Fibroblast of lung (primary cell): ENCODE data around the gene SBF2. TPM values are rescaled to one million over a fixed set of nuclear protein-coding genes. Genes with fewer than 3 reads are reported as not detected.

ENCODE experiments used
- DNase-seq, 2 donors: peaks; one replicate each; pipeline versions ENCODE4 v3.0.0 to v3.0.0-alpha.2; 2010; ENCODE audit warnings: low read depth in 2 of 2
- H2AFZ ChIP-seq: 2 replicates; pipeline ENCODE4 v1.5.1; 2012; ENCODE audit warnings: low read length, control low read depth, inconsistent platforms
- H3K27ac ChIP-seq: 2 replicates; pipeline ENCODE4 v1.5.1; 2011; ENCODE audit warnings: low read length, control low read depth; ENCODE audit not compliant: insufficient read depth
- H3K27me3 ChIP-seq: 2 replicates; pipeline ENCODE4 v1.5.1; 2011; ENCODE audit warnings: mild to moderate bottlenecking, low read length; ENCODE audit not compliant: control insufficient read depth, insufficient read depth
- H3K36me3 ChIP-seq: 2 replicates; pipeline ENCODE4 v1.5.1; 2011; ENCODE audit warnings: low read length; ENCODE audit not compliant: control insufficient read depth, insufficient read depth
- H3K4me1 ChIP-seq: 2 replicates; pipeline ENCODE4 v1.5.1; 2011; ENCODE audit warnings: low read length; ENCODE audit not compliant: control insufficient read depth, insufficient read depth; ENCODE audit errors: extremely low read depth
- H3K4me2 ChIP-seq: 2 replicates; pipeline ENCODE4 v1.5.1; 2011; ENCODE audit warnings: low read length, control low read depth; ENCODE audit not compliant: insufficient read depth; ENCODE audit errors: extremely low read depth
- H3K4me3 ChIP-seq, 4 experiments: fragments of 200-600 bp in 1 of 4; sonication (generic) in 1 of 4; replicated peaks in 1 of 4; 2 replicates each; pipeline ENCODE4 v1.5.1; 2011 to 2016; ENCODE audit warnings: low read length in 4 of 4, low read depth in 3 of 4, mild to moderate bottlenecking in 3 of 4, control low read depth in 2 of 4, inconsistent platforms in 1 of 4, mixed read lengths in 1 of 4; ENCODE audit not compliant: insufficient read depth in 1 of 4; ENCODE audit errors: control extremely low read depth in 1 of 4
- H3K79me2 ChIP-seq: 2 replicates; pipeline ENCODE4 v1.5.1; 2012; ENCODE audit warnings: mild to moderate bottlenecking, low read length, inconsistent platforms; ENCODE audit not compliant: control insufficient read depth, insufficient read depth
- H3K9ac ChIP-seq: 2 replicates; pipeline ENCODE4 v1.5.1; 2011; ENCODE audit warnings: mild to moderate bottlenecking, low read length, control low read depth; ENCODE audit not compliant: insufficient read depth
- H3K9me3 ChIP-seq: 2 replicates; pipeline ENCODE4 v1.5.1; 2012; ENCODE audit warnings: low read depth, low read length; ENCODE audit not compliant: control insufficient read depth, insufficient read depth
- H4K20me1 ChIP-seq: 2 replicates; pipeline ENCODE4 v1.5.1; 2011; ENCODE audit warnings: low read length; ENCODE audit not compliant: control insufficient read depth, insufficient read depth; ENCODE audit errors: extremely low read depth
- CTCF ChIP-seq, 2 donors: IDR thresholded peaks in 1 of 2; conservative IDR thresholded peaks in 1 of 2; 1 replicate in 1 of 2; 2 replicates in 1 of 2; pipeline ENCODE4 v1.5.1; 2011 to 2012; ENCODE audit warnings: low read length in 2 of 2, control low read depth in 1 of 2, inconsistent platforms in 1 of 2, low read depth in 1 of 2, mild to moderate bottlenecking in 1 of 2
- EZH2 ChIP-seq: IDR thresholded peaks from 2 replicates; pipeline ENCODE4 v1.5.1; 2012; ENCODE audit warnings: low read length, control low read depth, mild to moderate bottlenecking; ENCODE audit errors: missing control alignments
- polyA plus RNA-seq, 2 donors: library from polyadenylated mRNA; depleted of rRNA in 1 of 2; stranded (reverse) in 1 of 2; unstranded in 1 of 2; fragments of >200 nt; gene quantifications; 2 replicates each; pipeline ENCODE4 v1.2.1, GENCODE V29; 2011 to 2012; ENCODE audit warnings: missing spikeins in 1 of 2
- total RNA-seq: library from RNA; depleted of rRNA; stranded (reverse); fragments of >200 nt; gene quantifications from 2 replicates; pipeline ENCODE4 v1.2.1, GENCODE V29; 2014

The SBF2 gene
- total and polyA plus RNA-seq, 2 donors (not counting 1 experiment from before 2014, with no cell fraction given), result 69.4 to 95.9 TPM

GRCh38 chr11:10075141-10075540 lies 218.9 kb downstream of the SBF2 start:
- DNase-seq, result no peak
- no peak overlapping the region for H3K27ac ChIP-seq
- H2AFZ ChIP-seq, result no peak overlapping the region
- H3K36me3 ChIP-seq, result no peaks in the 10 kb centered on the region
- H3K9me3 ChIP-seq, result no peaks in the 10 kb centered on the region
- H3K4me1 ChIP-seq, result peaks cover 4% of the 10 kb centered on the region
- no peak overlapping the region for H3K9ac ChIP-seq
- H3K4me3 ChIP-seq, result no peak overlapping the region
- H3K79me2 ChIP-seq, result peaks cover 7% of the 10 kb centered on the region
- no peaks in the 10 kb centered on the region for H4K20me1 ChIP-seq
- TF ChIP-seq EZH2 (no peak), CTCF (conservative IDR thresholded peaks at IDR 0.05 in 1 of 2, IDR thresholded peaks at IDR 0.05 in 1 of 2; ENCODE audit: low read depth in 1 of 2, low read length in 2 of 2) (no peak)
- no peak overlapping the region for H3K4me2 ChIP-seq
- H3K27me3 ChIP-seq, result no peaks in the 10 kb centered on the region

- no peaks in the 10 kb centered on the region for H4K20me1 ChIP-seq
- no peaks in the 10 kb centered on the region for H3K27me3 ChIP-seq
- TF ChIP-seq EZH2 (no peak), CTCF (conservative IDR thresholded peaks at IDR 0.05 in 1 of 2, IDR thresholded peaks at IDR 0.05 in 1 of 2; ENCODE audit: low read depth in 1 of 2, low read length in 2 of 2) (no peak)
- no peak overlapping the region for H3K9ac ChIP-seq
- H3K27ac ChIP-seq, result no peak overlapping the region
- no peaks in the 10 kb centered on the region for H3K36me3 ChIP-seq
- DNase-seq, result peak in 1 of 2 donors; percentile 40
- H2AFZ ChIP-seq, result no peak overlapping the region
- peaks cover 4% of the 10 kb centered on the region for H3K4me1 ChIP-seq
- peaks cover 5% of the 10 kb centered on the region for H3K79me2 ChIP-seq
- H3K4me3 ChIP-seq, result no peak overlapping the region
- H3K9me3 ChIP-seq, result no peaks in the 10 kb centered on the region
- H3K4me2 ChIP-seq, result no peak overlapping the region
These were observed 221.2 kb downstream of the SBF2 start for GRCh38 chr11:10072841-10073240.

- peak; percentile 53 to 74 for DNase-seq
These were observed 221.9 kb downstream of the SBF2 start for GRCh38 chr11:10072142-10072541.

More at GRCh38 chr11:10072142-10072541, 221.9 kb downstream of the SBF2 start:
- Histone ChIP-seq H3K79me2 (peaks cover 6% of the 10 kb centered on the region), H3K9ac (no peak overlapping the region), H2AFZ (no peak overlapping the region), H3K9me3 (no peaks in the 10 kb centered on the region), H3K4me3 (no peak overlapping the region), H3K27me3 (no peaks in the 10 kb centered on the region), H3K27ac (no peak overlapping the region), H3K36me3 (no peaks in the 10 kb centered on the region), H3K4me2 (no peak overlapping the region), H3K4me1 (peaks cover 4% of the 10 kb centered on the region), H4K20me1 (no peaks in the 10 kb centered on the region)
- no peak for TF ChIP-seq EZH2
- no peak for TF ChIP-seq CTCF (conservative IDR thresholded peaks at IDR 0.05 in 1 of 2, IDR thresholded peaks at IDR 0.05 in 1 of 2; ENCODE audit: low read depth in 1 of 2, low read length in 2 of 2)
